Uterus (tissue), 4 donors: ENCODE measurements around the gene CIP2A. TPM values are rescaled to one million over a fixed set of nuclear protein-coding genes. Genes with fewer than 3 reads are reported as not detected.

ENCODE experiments used
- DNase-seq, 2 donors: peaks; one replicate each; pipeline ENCODE4 v3.0.0-alpha.2; 2019 to 2020
- H3K27ac ChIP-seq, 2 donors: fragments of 200-600 bp; sonication (generic); 1 replicate in 1 of 2; 2 replicates in 1 of 2; pipeline ENCODE4 v1.5.1; 2016 to 2018
- H3K27me3 ChIP-seq, 2 donors: fragments of 200-600 bp; sonication (generic); one replicate each; pipeline ENCODE4 v1.5.1; 2018 to 2019; ENCODE audit warnings: control low read depth in 1 of 2
- H3K36me3 ChIP-seq, 2 donors: fragments of 200-600 bp; sonication (generic); one replicate each; pipeline ENCODE4 v1.5.1; 2019; ENCODE audit warnings: control low read depth in 1 of 2
- H3K4me1 ChIP-seq, 2 donors: fragments of 200-600 bp; sonication (generic); one replicate each; pipeline ENCODE4 v1.5.1; 2018 to 2019; ENCODE audit warnings: control low read depth in 1 of 2
- H3K4me3 ChIP-seq, 2 donors: fragments of 200-600 bp; sonication (generic); 1 replicate in 1 of 2; 2 replicates in 1 of 2; pipeline ENCODE4 v1.5.1; 2018 to 2019; ENCODE audit warnings: mild to moderate bottlenecking in 1 of 2
- H3K9me3 ChIP-seq, 2 donors: fragments of 200-600 bp; sonication (generic); one replicate each; pipeline ENCODE4 v1.5.1; 2019; ENCODE audit warnings: control low read depth in 1 of 2
- POLR2A ChIP-seq, 2 donors: fragments of 450-650 bp; IDR thresholded peaks; one replicate each; pipeline ENCODE4 v1.6.1; 2016; ENCODE audit warnings: antibody characterized with exemption in 2 of 2, mild to moderate bottlenecking in 1 of 2, moderate library complexity in 1 of 2
- intact Hi-C: fragments of 100-400 bp; cut with DNase I; formaldehyde crosslinking; loops from one replicate; pipeline ENCODE4 v1.15.1; 2023; ENCODE audit warnings: low total_unique reads
- total RNA-seq, 4 donors: library from RNA; depleted of rRNA in 3 of 4; stranded (reverse); fragments of >200 nt in 3 of 4; gene quantifications; one replicate each; pipeline versions ENCODE4 v1.1.0 to v1.2.4, GENCODE V29; 2014 to 2023
- TF ChIP-seq, protein P1 (sequence below), 4 experiments: fragments of 200-600 bp in 2 of 4; fragments of 450-650 bp in 2 of 4; sonication (generic) in 2 of 4; IDR thresholded peaks; one replicate each; pipeline ENCODE4 v1.5.1; 2016 to 2019; ENCODE audit warnings: antibody characterized with exemption in 4 of 4, mild to moderate bottlenecking in 2 of 4, moderate library complexity in 1 of 4
- donor health status: DM: yes; HTN: yes; CAD: no.

Gene CIP2A
- total RNA-seq, 4 donors from 2014 or later, result 3.3 to 31.5 (median 8.2) TPM; not detected in 1

DNA sequence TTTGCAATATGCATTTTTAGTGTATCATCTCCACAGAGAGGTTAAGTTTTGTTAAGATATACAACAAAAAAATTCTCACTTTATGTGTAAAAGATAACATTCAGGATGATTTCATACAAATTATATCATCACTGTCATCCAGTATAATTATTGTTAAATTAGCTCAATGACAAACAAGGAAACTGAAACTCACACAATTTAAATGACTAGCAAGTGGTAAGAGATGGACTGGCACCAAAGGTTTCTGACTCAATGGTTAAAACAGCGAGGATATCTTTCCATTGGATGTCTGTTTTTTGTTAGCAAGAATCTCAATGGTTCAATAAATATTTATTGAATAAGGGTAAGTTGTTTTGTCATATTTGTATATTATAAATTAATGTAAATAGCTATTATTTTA lies 22.6 kb downstream of the CIP2A start:
- no peaks in the 10 kb centered on the region for H3K9me3 ChIP-seq
- no peaks in the 10 kb centered on the region for H3K27me3 ChIP-seq
- DNase-seq, result no peak
- no peaks in the 10 kb centered on the region for H3K36me3 ChIP-seq
- H3K27ac ChIP-seq, result no peak overlapping the region
- no peaks in the 10 kb centered on the region for H3K4me1 ChIP-seq
- H3K4me3 ChIP-seq, result no peak overlapping the region
- intact Hi-C loops, result no loop called here
- TF ChIP-seq, protein P1, sequence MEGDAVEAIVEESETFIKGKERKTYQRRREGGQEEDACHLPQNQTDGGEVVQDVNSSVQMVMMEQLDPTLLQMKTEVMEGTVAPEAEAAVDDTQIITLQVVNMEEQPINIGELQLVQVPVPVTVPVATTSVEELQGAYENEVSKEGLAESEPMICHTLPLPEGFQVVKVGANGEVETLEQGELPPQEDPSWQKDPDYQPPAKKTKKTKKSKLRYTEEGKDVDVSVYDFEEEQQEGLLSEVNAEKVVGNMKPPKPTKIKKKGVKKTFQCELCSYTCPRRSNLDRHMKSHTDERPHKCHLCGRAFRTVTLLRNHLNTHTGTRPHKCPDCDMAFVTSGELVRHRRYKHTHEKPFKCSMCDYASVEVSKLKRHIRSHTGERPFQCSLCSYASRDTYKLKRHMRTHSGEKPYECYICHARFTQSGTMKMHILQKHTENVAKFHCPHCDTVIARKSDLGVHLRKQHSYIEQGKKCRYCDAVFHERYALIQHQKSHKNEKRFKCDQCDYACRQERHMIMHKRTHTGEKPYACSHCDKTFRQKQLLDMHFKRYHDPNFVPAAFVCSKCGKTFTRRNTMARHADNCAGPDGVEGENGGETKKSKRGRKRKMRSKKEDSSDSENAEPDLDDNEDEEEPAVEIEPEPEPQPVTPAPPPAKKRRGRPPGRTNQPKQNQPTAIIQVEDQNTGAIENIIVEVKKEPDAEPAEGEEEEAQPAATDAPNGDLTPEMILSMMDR (IDR thresholded peaks at IDR 0.05), result no peak

DNA sequence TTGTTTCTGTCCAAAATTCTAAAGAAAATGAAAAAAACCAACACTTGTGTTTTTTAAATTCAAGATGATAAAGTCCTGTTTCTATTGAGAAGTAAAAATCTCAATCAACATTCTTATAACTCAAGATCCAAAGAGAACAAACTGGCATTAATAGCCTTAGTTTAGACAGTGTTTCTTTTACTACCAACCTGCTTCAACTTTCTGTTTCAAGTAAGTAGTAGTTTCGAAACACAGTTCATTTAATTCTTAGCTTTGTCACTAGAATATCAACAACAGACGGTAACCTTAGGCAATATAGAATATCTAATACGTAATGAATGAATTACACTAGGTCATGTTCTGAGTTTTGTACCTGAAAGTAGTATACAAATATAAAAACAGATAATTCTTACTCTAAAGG lies 23.7 kb downstream of the CIP2A start:
- TF ChIP-seq POLR2A (IDR thresholded peaks at IDR 0.05), result no peak
- TF ChIP-seq, protein P1 (IDR thresholded peaks at IDR 0.05), result no peak

DNA sequence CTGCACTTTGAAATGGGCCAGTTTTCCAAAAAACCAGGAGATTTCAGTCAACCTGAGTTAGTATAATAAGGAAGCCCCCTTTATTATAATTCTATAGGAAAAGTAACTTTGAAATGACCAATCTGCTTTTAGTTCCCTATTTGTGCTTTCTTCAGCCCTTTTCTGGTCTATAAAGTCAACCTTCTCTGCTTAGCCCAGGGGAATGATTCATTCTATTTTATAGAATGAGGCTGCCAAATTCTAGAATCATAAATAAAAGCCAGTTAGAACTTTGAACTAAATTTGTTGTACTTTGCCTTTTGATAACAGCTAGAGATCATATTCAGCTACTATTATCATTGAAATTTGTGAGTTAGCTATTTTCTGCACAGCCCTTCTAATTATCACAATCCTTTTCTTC lies 24.7 kb downstream of the CIP2A start:
- TF ChIP-seq, protein P1 (IDR thresholded peaks at IDR 0.05), result no peak
- TF ChIP-seq POLR2A (IDR thresholded peaks at IDR 0.05), result no peak
- intact Hi-C loops, result no loop called here
- no peak overlapping the region for H3K4me3 ChIP-seq

More for the DNA sequence above, 23.7 kb downstream of the CIP2A start:
- Histone ChIP-seq H3K27ac (no peak overlapping the region), H3K27me3 (no peaks in the 10 kb centered on the region), H3K4me3 (no peak overlapping the region), H3K4me1 (no peaks in the 10 kb centered on the region), H3K9me3 (no peaks in the 10 kb centered on the region), H3K36me3 (no peaks in the 10 kb centered on the region)
- intact Hi-C loops, result no loop called here
- no peak for DNase-seq

GRCh38 chr3:108562565-108562964 lies 26.7 kb downstream of the CIP2A start:
- intact Hi-C loops, result no loop called here
- Histone ChIP-seq H3K9me3 (no peaks in the 10 kb centered on the region), H3K27ac (no peak overlapping the region), H3K4me3 (no peak overlapping the region), H3K27me3 (no peaks in the 10 kb centered on the region), H3K4me1 (no peaks in the 10 kb centered on the region), H3K36me3 (no peaks in the 10 kb centered on the region)
- TF ChIP-seq POLR2A (IDR thresholded peaks at IDR 0.05), result no peak
- TF ChIP-seq, protein P1 (IDR thresholded peaks at IDR 0.05), result no peak
- DNase-seq, result no peak

More for the DNA sequence above, 24.7 kb downstream of the CIP2A start:
- Histone ChIP-seq H3K9me3 (no peaks in the 10 kb centered on the region), H3K4me1 (no peaks in the 10 kb centered on the region), H3K27me3 (no peaks in the 10 kb centered on the region), H3K27ac (no peak overlapping the region), H3K36me3 (no peaks in the 10 kb centered on the region)
- DNase-seq, result no peak

DNA sequence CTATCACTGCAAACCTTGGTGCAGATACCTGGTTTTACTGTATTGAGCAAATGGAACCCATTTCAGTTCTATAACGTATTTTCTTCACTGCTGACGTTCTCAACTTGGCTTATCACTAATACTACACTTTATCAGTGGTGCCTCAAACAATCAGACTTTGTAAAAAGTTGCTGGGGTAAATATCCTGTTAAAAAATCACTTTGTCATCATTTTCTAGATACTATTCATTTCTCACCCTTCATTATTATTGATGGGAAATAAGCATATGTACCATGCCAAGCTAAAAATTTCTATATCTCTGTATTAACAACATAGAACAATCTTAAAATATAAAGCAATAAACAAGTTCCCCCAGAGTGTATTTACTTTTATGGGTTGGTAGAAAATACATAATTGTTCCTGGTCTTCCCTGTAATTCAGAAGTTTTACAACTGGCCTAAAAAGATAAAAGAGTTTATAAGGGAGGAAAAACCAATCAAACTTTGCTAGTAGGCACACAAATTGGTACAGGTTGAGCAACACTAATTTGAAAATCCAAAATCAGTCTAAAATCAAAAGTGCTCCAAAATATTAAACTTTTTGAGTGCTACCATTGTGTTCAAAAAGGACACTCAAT lies 33.2 kb downstream of the CIP2A start:
- DNase-seq, result no peak
- H3K27ac ChIP-seq, result no peak overlapping the region
- intact Hi-C loops, result loop anchor here (10.0 kb wide), 1 partner anchor 61 kb away; no protein-coding TSS in a partner anchor

More for the DNA sequence above, 33.2 kb downstream of the CIP2A start:
- TF ChIP-seq, protein P1 (IDR thresholded peaks at IDR 0.05), result no peak
- TF ChIP-seq POLR2A (IDR thresholded peaks at IDR 0.05), result no peak
- H3K9me3 ChIP-seq, result no peaks in the 10 kb centered on the region
- no peaks in the 10 kb centered on the region for H3K4me1 ChIP-seq
- no peaks in the 10 kb centered on the region for H3K36me3 ChIP-seq
- no peaks in the 10 kb centered on the region for H3K27me3 ChIP-seq
- H3K4me3 ChIP-seq, result no peak overlapping the region
